Fibroblast of gingiva (primary cell): Measurements from ENCODE around the gene CIBAR2.
A peak's percentile ranks its signal among the peaks of the same experiment; 100 is the strongest.
"Not testable (repeated sequence)": the region's sequence is repeated elsewhere in the genome, so short reads cannot be mapped to it uniquely, and the experiment has no call there.

ENCODE experiments used
- DNase-seq: peaks from one replicate; pipeline ENCODE4 v3.0.0-alpha.2; 2011; ENCODE audit warnings: low read depth

CIBAR2 gene

GRCh38 chr16:85128079-85128837 lies 16.0 kb upstream of the CIBAR2 start:
- DNase-seq, result no peak

GRCh38 chr16:85127379-85127723 lies 15.1 kb upstream of the CIBAR2 start:
- no peak for DNase-seq

- peak; percentile 67 for DNase-seq
These were observed 14.6 kb upstream of the CIBAR2 start for GRCh38 chr16:85126705-85127378.

GRCh38 chr16:85126394-85126704 lies 14.1 kb upstream of the CIBAR2 start:
- no peak for DNase-seq

- no peak for DNase-seq
These were observed 13.5 kb upstream of the CIBAR2 start for GRCh38 chr16:85125570-85126393.

GRCh38 chr16:85124636-85125346 lies 12.5 kb upstream of the CIBAR2 start:
- DNase-seq, result no peak

GRCh38 chr16:85123891-85124635 lies 11.8 kb upstream of the CIBAR2 start:
- DNase-seq, result peak; percentile 91

GRCh38 chr16:85123441-85123840 lies 11.2 kb upstream of the CIBAR2 start:
- DNase-seq, result not testable (repeated sequence)

- DNase-seq, result no peak
These were observed 7.7 kb upstream of the CIBAR2 start for GRCh38 chr16:85120006-85120340.

- no peak for DNase-seq
These were observed 5.1 kb upstream of the CIBAR2 start for GRCh38 chr16:85117418-85117817.

- DNase-seq, result peak; percentile 76
These were observed 2.8 kb upstream of the CIBAR2 start for GRCh38 chr16:85114909-85115567.

- no peak for DNase-seq
These were observed 1.6 kb upstream of the CIBAR2 start for GRCh38 chr16:85113913-85114312.

- DNase-seq, result no peak
These were observed 979 bp upstream of the CIBAR2 start for GRCh38 chr16:85113168-85113733.

GRCh38 chr16:85111184-85111583 lies 1.1 kb downstream of the CIBAR2 start:
- no peak for DNase-seq

GRCh38 chr16:85110105-85110504 lies 2.2 kb downstream of the CIBAR2 start:
- DNase-seq, result no peak

GRCh38 chr16:85107532-85107931 lies 4.7 kb downstream of the CIBAR2 start:
- DNase-seq, result no peak

GRCh38 chr16:85107083-85107482 lies 5.2 kb downstream of the CIBAR2 start:
- no peak for DNase-seq

GRCh38 chr16:85105475-85105874 lies 6.8 kb downstream of the CIBAR2 start:
- DNase-seq, result no peak

GRCh38 chr16:85104821-85105391 lies 7.4 kb downstream of the CIBAR2 start:
- no peak for DNase-seq

GRCh38 chr16:85104147-85104546 lies 8.1 kb downstream of the CIBAR2 start:
- DNase-seq, result no peak
